DMS53 treated with DMSO at 0.1 percent for 48 hours (cell line): ENCODE measurements around the gene TFPI.
"Not testable (repeated sequence)": the region's sequence is repeated elsewhere in the genome, so short reads cannot be mapped to it uniquely, and the experiment has no call there.

ENCODE experiments used
- DNase-seq: peaks from one replicate; lab custom pipeline; 2025; ENCODE audit not compliant: unreplicated experiment; lab: John Stamatoyannopoulos, UW

TFPI gene

DNA sequence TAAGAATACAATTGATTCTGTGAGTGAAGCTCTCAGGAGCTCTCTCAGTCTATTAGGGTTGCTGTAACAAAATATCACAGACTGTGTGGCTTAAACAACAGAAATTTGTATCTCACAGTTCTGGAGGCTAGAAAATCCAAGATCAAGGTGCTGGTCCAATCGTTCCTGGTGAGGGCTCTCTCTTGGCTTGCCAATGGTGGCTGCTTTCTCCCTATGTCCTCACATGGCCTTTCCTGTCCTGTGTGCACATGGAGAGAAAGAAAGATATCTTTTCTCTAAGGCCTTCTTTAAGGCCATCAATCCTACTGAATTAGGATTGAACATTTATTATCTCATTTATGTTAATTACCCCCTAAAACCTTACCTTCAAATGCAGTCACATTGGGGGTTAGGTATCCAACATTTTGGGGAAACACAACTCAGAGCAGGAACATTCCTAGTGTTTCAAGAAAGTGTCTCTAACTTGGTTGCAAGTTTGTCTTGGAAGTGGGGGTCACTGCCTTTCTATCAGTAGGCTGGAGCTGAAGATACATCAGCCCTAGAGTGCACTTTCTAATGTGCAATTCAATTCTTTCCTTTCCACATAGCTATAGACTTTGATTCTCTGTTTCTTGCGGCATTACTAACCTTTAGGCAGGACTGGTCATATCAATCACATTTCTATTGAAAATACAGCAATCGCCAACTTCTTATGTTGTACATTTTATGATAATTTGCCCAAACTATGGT lies 24.8 kb downstream of the TFPI start:
- DNase-seq, result no peak

DNA sequence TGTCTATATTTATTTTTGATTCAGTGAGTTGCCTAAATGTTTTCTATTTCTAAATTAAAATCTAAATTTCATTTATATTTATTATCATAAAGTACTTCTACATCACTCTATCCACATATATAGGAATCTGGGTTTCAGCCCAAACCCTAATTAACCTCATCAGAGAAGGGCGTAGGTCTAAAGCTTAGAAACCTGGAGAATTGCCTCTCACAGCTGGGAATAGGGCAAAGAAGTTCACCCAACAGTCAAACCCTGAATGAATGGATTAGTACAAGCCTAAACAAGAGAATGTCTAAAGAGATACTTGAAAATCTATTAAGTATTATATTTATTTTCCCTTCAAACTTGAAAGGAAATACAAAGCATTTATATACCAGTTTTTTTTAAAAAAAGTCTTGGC lies 26.2 kb downstream of the TFPI start:
- DNase-seq, result no peak

DNA sequence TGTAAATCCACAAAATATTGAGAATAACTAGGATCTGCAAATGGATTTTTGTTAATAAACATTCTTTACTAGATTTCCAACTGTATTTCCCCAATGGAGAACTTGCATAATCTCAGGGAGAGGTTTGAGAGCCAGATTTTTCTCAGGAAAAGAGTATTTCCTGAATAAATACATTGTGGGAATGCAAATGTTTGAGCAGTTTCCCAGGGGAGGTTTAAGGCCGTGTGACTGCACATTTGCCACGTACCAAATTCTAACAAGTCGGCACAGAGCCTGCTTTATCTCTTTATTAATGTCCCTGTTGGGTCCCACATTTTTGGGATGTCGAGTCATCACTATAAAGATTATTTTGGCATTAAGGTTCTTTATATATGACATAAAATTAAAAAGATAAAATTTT lies 27.0 kb downstream of the TFPI start:
- DNase-seq, result no peak

GRCh38 chr2:187526792-187527191 lies 27.4 kb downstream of the TFPI start:
- DNase-seq, result no peak

- no peak for DNase-seq
Measured at GRCh38 chr2:187525163-187525900, 28.9 kb downstream of the TFPI start.

DNA sequence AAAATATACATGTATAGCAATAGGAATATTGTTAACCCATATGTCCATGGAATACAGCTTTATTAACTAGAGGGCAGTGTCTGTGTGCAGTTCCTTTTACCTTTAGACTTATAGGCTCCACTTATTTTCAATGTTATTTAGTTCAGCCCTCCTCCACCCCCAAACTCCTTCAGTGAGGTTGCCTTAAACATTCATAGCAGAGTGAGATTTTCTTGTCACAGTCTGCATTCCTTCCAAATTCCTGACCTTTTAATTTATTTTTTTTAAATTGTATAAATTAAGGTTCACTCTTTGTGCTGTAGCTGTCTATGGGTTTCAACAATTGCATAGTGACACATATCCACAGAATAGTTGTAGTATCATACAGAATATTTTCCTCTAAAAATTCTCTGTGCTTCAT lies 30.9 kb downstream of the TFPI start:
- DNase-seq, result no peak

DNA sequence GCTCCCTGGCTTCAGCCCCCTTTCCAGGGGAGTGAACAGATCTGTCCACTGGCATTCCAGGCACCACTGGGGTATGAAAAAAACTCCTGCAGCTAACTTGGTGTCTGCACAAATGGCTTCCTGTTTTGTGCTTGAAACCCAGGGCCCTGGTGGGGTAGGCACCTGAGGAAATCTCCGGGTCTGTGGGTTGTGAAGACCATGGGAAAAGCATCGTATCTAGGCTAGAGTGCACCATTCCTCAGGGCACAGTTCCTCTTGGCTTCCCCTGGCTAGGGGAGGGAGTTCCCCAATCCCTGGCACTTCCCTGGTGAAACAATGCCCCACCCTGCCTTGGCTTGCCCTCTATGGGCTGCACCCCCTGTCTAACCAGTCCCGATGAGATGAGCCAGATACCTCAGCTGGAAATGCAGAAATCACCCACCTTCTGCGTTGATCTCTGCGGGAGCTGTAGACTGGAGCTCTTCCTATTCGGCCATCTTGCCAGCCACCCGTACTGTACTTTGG lies 34.1 kb downstream of the TFPI start:
- DNase-seq, result peak; percentile 49

DNA sequence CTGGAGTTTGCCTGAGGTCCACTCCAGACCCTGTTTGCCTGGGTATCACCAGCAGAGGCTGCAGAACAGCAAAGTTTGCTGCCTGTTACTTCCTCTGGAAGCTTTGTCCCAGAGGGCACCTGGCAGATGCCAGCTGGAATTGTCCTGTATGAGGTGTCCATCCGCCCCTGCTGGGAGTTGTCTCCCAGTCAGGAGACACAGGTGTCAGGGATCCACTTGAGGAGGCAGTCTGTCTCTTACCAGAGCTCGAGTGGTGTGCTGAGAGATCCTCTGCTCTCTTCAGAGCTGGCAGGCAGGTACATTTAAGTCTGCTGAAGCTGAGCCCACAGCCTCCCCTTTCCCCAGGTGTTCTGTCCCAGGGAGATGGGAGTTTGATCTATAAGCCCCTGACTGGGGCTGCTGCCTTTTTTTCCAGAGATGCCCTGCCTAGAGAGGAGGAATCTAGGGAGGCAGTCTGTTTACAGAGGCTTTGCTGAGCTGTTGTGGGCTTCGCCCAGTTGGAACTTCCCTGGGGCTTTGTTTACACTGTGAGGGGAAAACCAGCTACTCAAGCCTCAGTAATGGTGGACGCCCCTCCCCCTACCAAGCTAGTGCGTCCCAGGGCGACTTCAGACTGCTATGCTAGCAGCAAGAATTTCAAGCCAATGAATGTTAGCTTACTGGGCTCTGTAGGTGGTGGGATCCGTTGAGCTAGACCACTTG lies 34.7 kb downstream of the TFPI start:
- peak; percentile 98 for DNase-seq

DNA sequence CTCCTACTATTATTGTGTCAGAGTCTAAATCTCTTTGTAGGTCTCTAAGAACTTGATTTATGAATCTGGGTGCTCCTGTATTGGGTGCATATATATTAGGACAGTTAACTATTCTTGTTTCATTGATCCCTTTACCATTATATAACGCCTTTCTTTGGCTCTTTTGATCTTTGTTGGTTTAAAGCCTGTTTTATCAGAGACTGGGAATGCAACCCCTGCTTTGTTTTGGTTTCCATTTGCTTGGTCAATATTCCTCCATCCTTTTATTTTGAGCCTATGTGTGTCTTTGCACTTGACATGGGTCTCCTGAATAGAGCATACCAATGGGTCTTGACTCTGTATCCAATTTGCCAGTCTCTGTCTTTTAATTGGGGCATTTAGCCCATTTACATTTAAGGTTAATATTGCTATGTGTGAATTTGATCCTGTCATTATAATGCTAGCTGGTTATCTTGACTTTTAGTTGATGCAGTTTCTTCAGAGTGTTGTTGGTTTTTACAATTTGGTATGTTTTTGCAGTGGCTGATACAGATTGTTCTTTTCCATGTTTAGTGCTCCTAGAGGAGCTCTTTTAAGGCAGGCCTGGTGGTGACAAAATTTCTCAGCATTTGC lies 36.4 kb downstream of the TFPI start:
- DNase-seq, result not testable (repeated sequence)

DNA sequence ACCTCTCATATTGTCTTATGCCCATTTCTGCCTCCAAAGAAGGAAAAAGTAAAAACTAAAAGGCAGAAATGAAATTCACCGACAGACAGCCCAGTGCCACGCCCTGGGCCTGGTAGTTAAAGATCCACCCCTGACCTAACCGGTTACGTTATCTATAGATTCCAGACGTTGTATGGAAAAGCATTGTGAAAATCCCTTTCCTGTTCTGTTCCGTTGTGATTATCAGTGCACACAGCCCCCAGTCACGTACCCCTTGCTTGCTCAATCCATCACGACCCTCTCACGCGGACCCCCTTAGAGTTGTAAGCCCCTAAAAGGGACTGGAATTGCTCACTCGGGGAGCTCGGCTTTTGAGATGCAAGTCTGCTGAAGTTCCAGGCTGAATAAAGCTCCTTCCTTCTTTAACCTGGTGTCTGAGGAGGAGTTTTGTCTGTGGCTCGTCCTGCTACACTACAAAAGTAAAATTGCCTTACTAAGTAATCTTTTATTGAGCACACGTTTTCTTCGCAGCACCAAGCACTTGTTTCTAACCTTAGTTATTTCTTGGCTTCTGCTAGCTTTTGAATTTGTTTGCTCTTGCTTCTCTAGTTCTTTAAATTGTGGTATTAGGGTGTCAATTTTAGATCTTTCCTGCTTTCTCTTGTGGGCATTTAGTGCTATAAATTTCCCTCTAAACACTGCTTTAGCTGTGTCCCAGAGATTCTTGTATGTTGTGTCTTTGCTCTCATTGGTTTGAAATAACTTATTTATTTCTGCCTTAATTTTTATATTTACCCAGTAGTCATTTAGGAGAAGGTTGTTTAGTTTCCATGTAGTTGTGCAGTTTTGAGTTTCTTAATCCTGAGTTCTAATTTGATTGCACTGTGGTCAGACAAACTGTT lies 37.4 kb downstream of the TFPI start:
- not testable (repeated sequence) for DNase-seq

- no peak for DNase-seq
Measured at GRCh38 chr2:187514930-187515329, 39.3 kb downstream of the TFPI start.

DNA sequence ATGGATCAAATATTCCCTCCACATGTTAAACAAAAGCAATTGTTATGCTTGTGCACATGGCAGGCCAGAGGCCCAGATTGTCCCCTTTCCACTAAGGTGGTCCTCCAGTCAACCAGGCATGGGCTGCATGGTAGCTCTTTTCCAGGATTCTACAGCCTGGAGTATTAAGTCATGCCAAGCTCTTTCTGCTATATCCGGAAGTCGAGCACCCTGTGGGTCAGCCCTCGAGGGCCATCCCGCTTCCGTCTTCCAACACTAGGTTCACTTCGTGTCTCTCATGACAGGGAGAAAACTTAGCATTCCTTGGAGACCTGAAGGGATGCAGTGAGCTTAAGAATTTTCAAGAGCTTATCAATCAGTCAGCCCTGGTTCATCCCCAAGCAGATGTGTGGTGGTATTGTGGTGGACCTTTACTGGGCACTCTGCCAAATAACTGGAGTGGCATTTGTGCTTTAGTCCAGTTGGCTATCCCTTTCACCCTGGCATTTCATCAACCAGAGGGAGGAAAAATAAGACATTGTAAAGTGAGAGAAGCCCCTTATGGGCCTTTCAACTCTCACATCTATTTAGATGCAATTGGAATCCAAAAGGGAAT lies 39.9 kb downstream of the TFPI start:
- DNase-seq, result not testable (repeated sequence)

DNA sequence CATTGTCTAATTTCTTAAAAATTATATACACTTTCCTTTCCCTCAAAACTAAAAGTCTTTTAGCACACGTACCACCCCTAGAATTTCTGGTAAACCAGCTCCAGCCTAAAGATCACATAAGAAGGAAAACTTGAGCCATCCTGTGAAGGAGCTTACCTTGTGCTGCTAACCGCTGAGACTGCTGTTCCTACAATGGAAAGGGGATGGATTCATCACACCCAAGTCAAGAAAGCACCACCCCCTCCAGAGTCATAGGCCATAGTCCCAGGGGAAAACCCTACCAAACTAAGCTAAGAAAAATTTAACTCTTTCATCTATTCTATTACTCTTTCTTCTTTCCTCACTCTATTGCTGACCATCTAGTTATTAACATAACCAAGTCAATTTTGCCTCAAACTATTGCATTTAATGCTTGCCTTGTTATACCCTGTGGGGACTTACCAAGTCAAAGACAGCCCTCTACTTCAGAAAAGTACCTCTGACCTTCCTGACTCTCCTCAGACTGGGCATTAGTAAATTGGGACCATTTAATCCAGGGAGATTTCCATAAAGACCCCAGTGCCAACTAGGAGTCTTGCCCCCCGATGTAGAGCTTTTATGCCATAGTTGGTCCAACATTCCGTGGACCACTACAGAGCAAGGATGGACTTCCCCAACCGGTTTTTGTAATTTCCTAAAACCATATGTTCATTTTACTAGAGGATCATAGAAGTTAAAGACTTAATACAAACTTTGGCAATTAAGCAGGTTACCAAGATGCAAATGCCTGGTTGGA lies 40.6 kb downstream of the TFPI start:
- DNase-seq, result not testable (repeated sequence)

DNA sequence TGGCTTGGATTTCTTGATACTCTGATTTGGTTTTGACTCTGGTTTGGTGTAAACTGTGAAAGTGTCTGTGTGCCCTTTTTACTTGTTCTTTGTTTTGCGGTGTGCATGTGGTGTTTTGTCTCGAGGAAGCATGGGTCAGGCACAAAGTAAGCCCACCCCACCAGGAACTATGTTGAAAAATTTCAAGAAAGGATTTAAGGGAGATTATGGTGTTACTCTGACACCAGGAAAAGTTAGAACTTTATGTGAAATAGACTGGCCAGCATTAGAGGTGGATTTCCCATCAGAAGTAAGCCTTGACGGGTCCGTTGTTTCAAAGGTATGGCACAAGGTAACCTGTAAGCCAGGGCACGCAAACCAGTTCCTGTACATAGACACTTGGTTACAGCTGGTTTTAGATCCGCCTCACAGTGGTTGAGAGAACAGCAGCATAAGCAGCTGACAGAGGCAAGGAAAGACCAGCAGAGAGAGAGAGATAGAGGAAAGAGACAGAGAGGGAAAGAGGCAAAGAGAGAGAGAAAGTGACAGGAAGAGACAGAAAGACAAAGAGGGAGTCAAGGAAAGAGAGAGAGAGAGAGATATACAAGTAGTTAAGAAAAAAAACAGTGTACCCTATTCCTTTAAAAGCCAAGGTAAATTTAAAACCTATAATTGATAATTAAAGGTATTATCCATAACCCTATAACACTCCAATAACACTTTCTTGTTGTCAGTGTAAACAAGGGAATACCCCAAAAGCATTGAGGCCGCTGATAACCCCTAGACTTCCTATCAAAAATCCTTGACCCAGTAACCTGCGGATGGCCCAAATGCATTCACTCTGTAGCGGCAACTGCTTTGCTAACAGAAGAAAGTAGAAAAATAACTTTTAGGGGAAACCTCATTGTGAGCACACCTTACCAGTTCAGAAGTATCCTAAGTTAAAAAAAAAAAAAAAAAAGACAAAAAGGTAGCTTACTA lies 42.6 kb downstream of the TFPI start:
- DNase-seq, result no peak

DNA sequence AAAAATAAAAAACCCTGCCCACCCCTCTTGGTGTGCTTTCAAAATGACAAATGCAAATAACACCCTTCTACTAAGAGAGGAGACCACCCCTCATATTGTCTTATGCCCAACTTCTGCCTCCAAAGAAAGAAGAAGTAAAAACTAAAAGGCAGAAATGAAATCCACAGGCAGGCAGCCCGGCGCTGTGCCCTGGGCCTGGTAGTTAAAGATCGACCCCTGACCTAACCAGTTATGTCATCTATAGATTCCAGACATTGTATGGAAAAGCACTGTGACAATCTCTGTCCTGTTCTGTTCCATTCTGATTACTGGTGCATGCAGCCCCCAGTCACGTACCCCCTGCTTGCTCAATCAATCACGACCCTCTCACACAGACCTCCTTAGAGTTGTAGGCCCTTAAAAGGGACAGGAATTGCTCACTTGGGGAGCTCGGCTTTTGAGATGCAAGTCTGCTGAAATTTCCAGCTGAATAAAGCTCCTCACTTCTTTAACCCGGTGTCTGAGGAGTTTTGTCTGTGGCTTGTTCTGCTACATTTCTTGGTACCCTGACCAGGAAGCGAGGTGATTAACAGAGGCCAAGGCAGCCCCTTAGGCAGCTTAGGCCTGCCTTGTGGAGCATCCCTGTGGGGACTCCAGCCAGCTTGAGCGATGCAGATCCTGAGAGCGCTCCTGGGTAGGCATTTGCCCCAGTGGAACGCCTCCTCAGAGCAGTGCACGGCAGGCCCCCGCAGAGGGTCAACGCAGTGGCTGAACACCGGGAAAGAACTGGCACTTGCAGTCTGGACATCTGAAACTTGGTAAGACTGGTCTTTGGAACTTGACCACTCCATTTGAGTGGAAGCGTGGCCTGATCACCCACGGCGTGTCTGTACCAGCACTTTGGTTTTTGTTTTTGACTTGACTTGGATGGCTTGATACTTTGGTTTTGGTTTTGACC lies 43.5 kb downstream of the TFPI start:
- not testable (repeated sequence) for DNase-seq

- no peak for DNase-seq
Measured at GRCh38 chr2:187509667-187510417, 44.4 kb downstream of the TFPI start.
